HepG2 (cell line): ENCODE data around the gene METTL16. TPM values are rescaled to one million over a fixed set of nuclear protein-coding genes. Genes with fewer than 3 reads are reported as not detected.

Source experiments
- CREBL2 ChIP-seq: sonication (generic); formaldehyde crosslinking; IDR thresholded peaks from 2 replicates; pipeline ENCODE4 v1.8.1; 2023; ENCODE audit warnings: missing genetic modification reagents, mild to moderate bottlenecking, borderline replicate concordance
- CTCF ChIP-seq: sonication (generic); formaldehyde crosslinking; IDR thresholded peaks from 2 replicates; pipeline ENCODE4 v1.5.0; 2020; ENCODE audit warnings: mild to moderate bottlenecking, missing genetic modification reagents, moderate library complexity
- HINFP ChIP-seq: sonication (generic); formaldehyde crosslinking; IDR thresholded peaks from 2 replicates; pipeline ENCODE4 v1.4.0; 2020; ENCODE audit warnings: low read depth, mild to moderate bottlenecking, missing genetic modification reagents
- HMG20B ChIP-seq: conservative IDR thresholded peaks from 2 replicates; pipeline ENCODE4 v1.6.1; 2016; ENCODE audit warnings: missing genetic modification reagents, missing compliant biosample characterization
- ISL2 ChIP-seq: sonication (generic); formaldehyde crosslinking; IDR thresholded peaks from 2 replicates; pipeline ENCODE4 v1.5.0; 2020; ENCODE audit warnings: missing genetic modification reagents
- MBNL3 ChIP-seq: fragments of 250-450 bp; sonication (Bioruptor Pico); conservative IDR thresholded peaks from 2 replicates; pipeline ENCODE4 v1.8.0; 2022; ENCODE audit warnings: mild to moderate bottlenecking, inconsistent platforms
- MTF1 ChIP-seq: sonication (generic); formaldehyde crosslinking; IDR thresholded peaks from 2 replicates; pipeline ENCODE4 v1.5.0; 2020; ENCODE audit warnings: missing genetic modification reagents
- NR1H2 ChIP-seq: sonication (generic); formaldehyde crosslinking; IDR thresholded peaks from 2 replicates; pipeline ENCODE4 v1.8.1; 2022; ENCODE audit warnings: low read depth, missing genetic modification reagents, borderline replicate concordance
- POLR2AphosphoS5 ChIP-seq: IDR thresholded peaks from 2 replicates; pipeline ENCODE4 v1.6.1; 2012; ENCODE audit warnings: low read depth, low read length
- RARA ChIP-seq: IDR thresholded peaks from 2 replicates; pipeline ENCODE4 v1.6.1; 2016; ENCODE audit warnings: missing genetic modification reagents, missing compliant biosample characterization
- SP5 ChIP-seq: IDR thresholded peaks from 2 replicates; pipeline ENCODE4 v1.6.1; 2016; ENCODE audit warnings: low read depth, borderline replicate concordance
- SRY ChIP-seq: sonication (generic); formaldehyde crosslinking; IDR thresholded peaks from 2 replicates; pipeline ENCODE4 v1.8.0; 2022; ENCODE audit warnings: mild to moderate bottlenecking, missing genetic modification reagents
- TFAP4 ChIP-seq: sonication (generic); IDR thresholded peaks from 2 replicates; pipeline ENCODE4 v1.6.1; 2016; ENCODE audit warnings: low read depth, borderline replicate concordance
- ZBTB3 ChIP-seq: sonication (generic); formaldehyde crosslinking; IDR thresholded peaks from 2 replicates; pipeline ENCODE4 v1.4.0; 2020; ENCODE audit warnings: low read depth, mild to moderate bottlenecking, moderate library complexity, missing genetic modification reagents, borderline replicate concordance
- ZC3H4 ChIP-seq: sonication (generic); formaldehyde crosslinking; IDR thresholded peaks from 2 replicates; pipeline ENCODE4 v1.4.0; 2020; ENCODE audit warnings: missing genetic modification reagents, borderline replicate concordance
- ZKSCAN1 ChIP-seq: fragments of 150-350 bp; IDR thresholded peaks from 2 replicates; pipeline ENCODE4 v1.6.1; 2014; ENCODE audit warnings: low read length
- ZNF225 ChIP-seq: sonication (generic); formaldehyde crosslinking; IDR thresholded peaks from 2 replicates; pipeline ENCODE4 v1.4.0; 2020; ENCODE audit warnings: mild to moderate bottlenecking, missing genetic modification reagents
- ZNF574 ChIP-seq: sonication (generic); formaldehyde crosslinking; IDR thresholded peaks from 2 replicates; pipeline ENCODE4 v1.4.0; 2020; ENCODE audit warnings: missing genetic modification reagents
- ZNF709 ChIP-seq: sonication (generic); formaldehyde crosslinking; IDR thresholded peaks from 2 replicates; pipeline ENCODE4 v1.5.0; 2020; ENCODE audit warnings: mild to moderate bottlenecking, missing genetic modification reagents
- ZNF749 ChIP-seq: sonication (generic); formaldehyde crosslinking; IDR thresholded peaks from 2 replicates; pipeline ENCODE4 v1.8.0; 2022; ENCODE audit warnings: mild to moderate bottlenecking, missing genetic modification reagents, moderate library complexity, borderline replicate concordance
- ZNF761 ChIP-seq: sonication (generic); formaldehyde crosslinking; conservative IDR thresholded peaks from 2 replicates; pipeline ENCODE4 v1.4.0; 2020; ENCODE audit warnings: mild to moderate bottlenecking, missing genetic modification reagents
- ZNF782 ChIP-seq: sonication (generic); formaldehyde crosslinking; IDR thresholded peaks from 2 replicates; pipeline ENCODE4 v1.4.0; 2020; ENCODE audit warnings: missing genetic modification reagents, mild to moderate bottlenecking, borderline replicate concordance
- ZNF841 ChIP-seq: sonication (generic); formaldehyde crosslinking; IDR thresholded peaks from 2 replicates; pipeline ENCODE4 v1.8.1; 2023; ENCODE audit warnings: missing genetic modification reagents, borderline replicate concordance
- polyA plus RNA-seq, 8 experiments: library from polyadenylated mRNA; depleted of rRNA in 3 of 8; stranded (reverse) in 7 of 8; unstranded in 1 of 8; fragments of >200 nt; fragmentation: Illumina TruSeq in 4 of 8; extraction: Trizol in 4 of 8; gene quantifications; 2 replicates each; pipeline versions ENCODE4 v1.2.1 to v1.2.3, GENCODE V29; 2011 to 2016; ENCODE audit warnings: low read depth in 4 of 8, missing spikeins in 1 of 8, mixed read lengths in 1 of 8; ENCODE audit not compliant: insufficient read depth in 1 of 8
- total RNA-seq, 5 experiments: library from RNA; depleted of rRNA; stranded (reverse); fragments of >200 nt; fragmentation: Illumina TruSeq; extraction: Trizol; gene quantifications; 2 replicates each; pipeline ENCODE4 v1.2.3, GENCODE V29; 2016; ENCODE audit warnings: low read depth in 1 of 5

The METTL16 gene
- total and polyA plus RNA-seq, 2 of the 13 experiments (the other 11 are each of a cell fraction or from before 2014, with no cell fraction given): 11.6 to 18.5 TPM

GRCh38 chr17:2399572-2400473 lies 111.9 kb downstream of the METTL16 start (continued):
- peak; percentile 76; the same call in 1 of the 2 replicates for TF ChIP-seq ZNF574 (CRISPR knock-in tag)
- peak; percentile 86 for TF ChIP-seq SP5 (CRISPR knock-in tag)
- TF ChIP-seq ZNF761 (CRISPR knock-in tag): no peak
- no peak for TF ChIP-seq MTF1 (CRISPR knock-in tag)
- 0 out of 2 replicates have a peak, but pooled peaks have one; percentile 57 for TF ChIP-seq ZNF749 (CRISPR knock-in tag)
- TF ChIP-seq MBNL3 (CRISPR knock-in tag): no peak
- peak; percentile 63 for TF ChIP-seq RARA
- TF ChIP-seq ZKSCAN1: no peak
- TF ChIP-seq ZNF782 (CRISPR knock-in tag): no peak
- no peak; the same call in 1 of the 2 replicates for TF ChIP-seq CTCF (CRISPR knock-in tag)
- TF ChIP-seq ZNF225 (CRISPR knock-in tag): no peak
- TF ChIP-seq TFAP4: peak; percentile 22; the same call in 1 of the 2 replicates
- TF ChIP-seq SRY (CRISPR knock-in tag): no peak
- no peak for TF ChIP-seq ZBTB3 (CRISPR knock-in tag)
- peak; percentile 67; the same call in 1 of the 2 replicates for TF ChIP-seq CREBL2 (CRISPR knock-in tag)
- TF ChIP-seq NR1H2: peak; percentile 38; the same call in 1 of the 2 replicates
- TF ChIP-seq ZNF841 (CRISPR knock-in tag): no peak
- TF ChIP-seq POLR2AphosphoS5: peak; percentile 50
- TF ChIP-seq ZC3H4 (CRISPR knock-in tag): peak; percentile 85
- no peak; the same call in 1 of the 2 replicates for TF ChIP-seq HINFP (CRISPR knock-in tag)
- TF ChIP-seq ISL2: peak; percentile 65
- TF ChIP-seq ZNF709: no peak
- TF ChIP-seq HMG20B (CRISPR knock-in tag): no peak
